ENCODE results near the gene CLEC16A.

DNA sequence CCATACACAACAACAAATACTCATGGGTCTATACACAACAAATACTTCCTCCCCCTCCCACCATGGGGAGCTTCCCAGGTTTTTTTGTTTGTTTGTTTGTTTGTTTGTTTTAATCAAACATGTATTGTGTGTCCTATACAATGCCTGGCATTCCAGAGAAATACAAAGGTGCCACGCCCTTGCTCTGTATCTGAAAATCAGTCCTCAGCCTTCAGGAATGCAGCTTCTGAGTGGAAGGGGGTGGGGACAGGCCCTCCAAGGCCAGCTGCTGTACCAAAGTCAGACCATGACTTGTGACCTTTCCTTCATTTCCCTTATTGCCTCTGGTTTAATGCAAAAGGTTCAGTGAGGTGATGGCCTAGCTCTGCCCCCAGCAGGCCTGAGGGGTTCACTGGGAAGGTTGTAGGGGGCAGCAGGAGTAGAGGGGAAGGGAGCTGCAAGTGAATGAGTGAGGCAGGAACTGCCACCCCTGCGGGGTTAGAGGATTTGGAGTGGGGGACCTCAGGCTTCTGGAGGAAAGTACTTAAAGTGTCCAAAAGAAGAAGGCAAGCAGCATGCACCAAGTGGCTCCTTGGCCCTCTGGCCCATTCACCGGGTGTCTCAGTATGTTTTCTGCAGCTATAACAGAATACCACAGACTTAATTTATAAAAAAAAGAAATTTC, 105.2 kb downstream of the CLEC16A start:
- TF ChIP-seq, protein P1, sequence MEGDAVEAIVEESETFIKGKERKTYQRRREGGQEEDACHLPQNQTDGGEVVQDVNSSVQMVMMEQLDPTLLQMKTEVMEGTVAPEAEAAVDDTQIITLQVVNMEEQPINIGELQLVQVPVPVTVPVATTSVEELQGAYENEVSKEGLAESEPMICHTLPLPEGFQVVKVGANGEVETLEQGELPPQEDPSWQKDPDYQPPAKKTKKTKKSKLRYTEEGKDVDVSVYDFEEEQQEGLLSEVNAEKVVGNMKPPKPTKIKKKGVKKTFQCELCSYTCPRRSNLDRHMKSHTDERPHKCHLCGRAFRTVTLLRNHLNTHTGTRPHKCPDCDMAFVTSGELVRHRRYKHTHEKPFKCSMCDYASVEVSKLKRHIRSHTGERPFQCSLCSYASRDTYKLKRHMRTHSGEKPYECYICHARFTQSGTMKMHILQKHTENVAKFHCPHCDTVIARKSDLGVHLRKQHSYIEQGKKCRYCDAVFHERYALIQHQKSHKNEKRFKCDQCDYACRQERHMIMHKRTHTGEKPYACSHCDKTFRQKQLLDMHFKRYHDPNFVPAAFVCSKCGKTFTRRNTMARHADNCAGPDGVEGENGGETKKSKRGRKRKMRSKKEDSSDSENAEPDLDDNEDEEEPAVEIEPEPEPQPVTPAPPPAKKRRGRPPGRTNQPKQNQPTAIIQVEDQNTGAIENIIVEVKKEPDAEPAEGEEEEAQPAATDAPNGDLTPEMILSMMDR (IDR thresholded peaks at IDR 0.05 in 4 of 5, conservative IDR thresholded peaks at IDR 0.05 in 1 of 5) = no peak
- TF ChIP-seq POLR2A (IDR thresholded peaks at IDR 0.05) = no peak
